LNCAP (cell line): ENCODE measurements around the gene ADORA2B.

ENCODE experiments used
- CTCF ChIP-seq: fragments of 450-650 bp; IDR thresholded peaks from 2 replicates; pipeline ENCODE4 v1.5.1; 2017; ENCODE audit warnings: mild to moderate bottlenecking

The ADORA2B gene

GRCh38 chr17:16002708-16003260, 57.9 kb downstream of the ADORA2B start:
- TF ChIP-seq CTCF: no peak

GRCh38 chr17:16003841-16004240, 58.9 kb downstream of the ADORA2B start:
- TF ChIP-seq CTCF: no peak

GRCh38 chr17:16005636-16006035, 60.7 kb downstream of the ADORA2B start:
- no peak for TF ChIP-seq CTCF

- no peak for TF ChIP-seq CTCF
Observed at GRCh38 chr17:16007439-16007838, 62.5 kb downstream of the ADORA2B start.

- peak; percentile 44 for TF ChIP-seq CTCF
Observed at GRCh38 chr17:16013943-16014407, 69.0 kb downstream of the ADORA2B start.

GRCh38 chr17:16019347-16019746, 74.4 kb downstream of the ADORA2B start:
- TF ChIP-seq CTCF: no peak

- TF ChIP-seq CTCF: no peak
Observed at GRCh38 chr17:16023881-16024280, 79.0 kb downstream of the ADORA2B start.

- no peak for TF ChIP-seq CTCF
Observed at GRCh38 chr17:16025202-16025601, 80.3 kb downstream of the ADORA2B start.
